CD4-positive, alpha-beta T cell treated with Interleukin-15 for 1 hour (primary cell): ENCODE results near the gene CD48.

Source experiments
- DNase-seq: peaks from one replicate; pipeline ENCODE4 v3.0.0-alpha.2; 2020

Gene CD48, protein sequence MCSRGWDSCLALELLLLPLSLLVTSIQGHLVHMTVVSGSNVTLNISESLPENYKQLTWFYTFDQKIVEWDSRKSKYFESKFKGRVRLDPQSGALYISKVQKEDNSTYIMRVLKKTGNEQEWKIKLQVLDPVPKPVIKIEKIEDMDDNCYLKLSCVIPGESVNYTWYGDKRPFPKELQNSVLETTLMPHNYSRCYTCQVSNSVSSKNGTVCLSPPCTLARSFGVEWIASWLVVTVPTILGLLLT

DNA sequence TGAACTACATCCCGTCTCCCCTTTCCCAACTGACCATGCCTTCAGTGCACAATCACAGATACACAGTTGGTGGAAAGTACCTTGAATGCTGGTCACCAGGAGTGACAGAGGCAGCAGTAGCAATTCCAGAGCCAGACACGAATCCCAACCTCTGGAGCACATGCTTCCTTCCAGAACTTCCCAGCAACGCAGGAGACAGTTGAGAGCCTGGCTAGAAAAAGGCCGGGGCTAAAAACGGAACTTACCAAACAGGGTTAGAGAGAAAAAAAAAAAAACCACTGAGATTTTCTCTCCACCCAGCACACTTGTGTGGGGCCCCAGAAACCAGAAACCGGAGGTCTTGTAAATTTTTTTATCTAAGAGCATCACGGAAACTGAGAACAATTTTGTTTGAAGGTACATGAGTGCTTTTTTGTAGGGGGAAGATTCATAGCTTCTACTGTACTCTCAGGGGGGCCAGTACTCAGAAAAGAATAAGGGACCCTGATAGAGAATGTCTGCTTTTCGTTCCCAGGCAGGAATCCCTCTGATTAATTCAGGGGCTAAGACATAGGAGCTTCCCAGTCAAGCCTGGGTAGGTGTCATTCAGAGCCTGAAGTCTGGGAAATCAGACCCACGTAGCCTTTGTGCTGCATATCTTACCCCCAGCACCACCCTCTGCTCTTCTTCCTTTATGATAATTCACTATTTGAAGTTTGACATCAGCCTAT is at the start of gene CD48:
Gene CD48, minus strand, starts transcription at position 221 of the 710 bp plus-strand sequence. Its CDS starts 59 bp downstream, at position 162.
- DNase-seq = peak; percentile 64

DNA sequence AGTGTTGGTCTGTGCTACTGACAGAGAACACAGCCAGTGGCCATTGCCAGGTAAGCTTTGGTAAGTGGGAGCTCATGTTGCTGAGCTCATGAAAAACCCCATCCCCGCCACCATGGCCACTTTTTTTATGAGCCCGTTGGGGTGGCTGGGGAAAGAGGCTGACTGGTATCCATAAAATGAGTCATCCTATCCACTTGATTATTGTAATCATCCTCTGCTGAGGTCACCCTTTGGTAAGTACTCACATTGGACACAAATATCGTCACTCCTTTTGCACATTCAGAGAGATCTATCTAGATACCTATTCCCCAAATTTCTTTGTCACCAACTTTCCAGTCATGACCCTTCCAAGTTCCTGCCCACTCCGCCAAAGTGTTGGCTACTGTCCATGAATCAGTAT is 49.4 kb upstream of the CD48 start:
- no peak for DNase-seq

DNA sequence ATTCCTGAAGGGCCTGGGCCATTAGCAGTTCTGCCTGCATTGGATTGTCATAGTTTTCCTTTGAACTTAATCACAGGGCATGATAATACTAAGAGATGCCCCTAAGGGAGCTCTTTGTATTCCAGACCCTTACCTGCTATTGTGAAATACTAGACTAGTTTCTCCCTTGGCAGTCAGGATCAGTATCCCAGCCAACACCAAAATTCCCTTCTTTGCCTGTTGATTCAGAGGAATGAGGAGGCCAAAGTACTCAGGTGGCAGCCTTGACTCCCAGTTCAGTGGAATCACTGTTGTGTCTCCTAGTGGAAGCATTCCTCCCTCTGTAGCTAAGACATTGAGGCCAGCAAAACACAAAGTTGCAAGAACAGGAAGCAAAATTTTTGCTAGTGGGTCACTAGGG is 48.1 kb upstream of the CD48 start:
- DNase-seq = no peak

DNA sequence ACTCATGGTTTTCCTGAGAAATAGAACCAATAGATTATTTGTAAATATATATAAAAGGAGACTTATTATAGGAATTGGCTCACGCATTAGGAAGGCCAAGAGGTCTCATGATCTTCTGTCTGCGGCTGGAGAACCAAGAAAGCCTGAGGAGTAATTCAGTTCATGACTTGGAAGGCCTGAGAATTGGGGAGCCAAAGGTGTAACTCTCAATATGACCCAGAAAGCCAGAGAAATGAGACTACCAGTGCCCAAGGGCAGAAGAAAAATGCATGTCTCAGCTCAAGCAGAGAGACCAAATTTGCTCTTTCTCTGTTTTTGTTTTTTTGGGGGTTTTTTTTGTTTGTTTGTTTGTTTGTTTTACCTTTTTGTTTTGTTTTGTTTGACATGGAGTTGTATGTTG is 46.9 kb upstream of the CD48 start:
- no peak for DNase-seq

DNA sequence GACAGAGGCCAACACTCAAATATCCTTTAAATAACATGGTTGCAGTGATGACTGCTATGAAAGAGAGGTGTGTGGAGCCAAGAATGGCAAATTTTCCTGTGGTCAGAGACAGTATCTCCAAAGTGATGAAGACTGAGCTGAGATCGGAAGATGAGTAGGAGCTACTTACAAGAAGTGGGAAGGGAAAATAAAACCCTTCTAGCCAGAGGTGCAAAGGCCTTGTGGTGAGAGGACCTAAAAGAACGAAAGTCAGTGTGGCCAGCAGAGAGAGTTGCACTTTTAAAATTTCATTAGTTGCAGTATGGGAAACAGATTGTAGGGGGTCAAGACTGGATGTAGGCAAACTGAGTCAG is 45.2 kb upstream of the CD48 start:
- DNase-seq = no peak

DNA sequence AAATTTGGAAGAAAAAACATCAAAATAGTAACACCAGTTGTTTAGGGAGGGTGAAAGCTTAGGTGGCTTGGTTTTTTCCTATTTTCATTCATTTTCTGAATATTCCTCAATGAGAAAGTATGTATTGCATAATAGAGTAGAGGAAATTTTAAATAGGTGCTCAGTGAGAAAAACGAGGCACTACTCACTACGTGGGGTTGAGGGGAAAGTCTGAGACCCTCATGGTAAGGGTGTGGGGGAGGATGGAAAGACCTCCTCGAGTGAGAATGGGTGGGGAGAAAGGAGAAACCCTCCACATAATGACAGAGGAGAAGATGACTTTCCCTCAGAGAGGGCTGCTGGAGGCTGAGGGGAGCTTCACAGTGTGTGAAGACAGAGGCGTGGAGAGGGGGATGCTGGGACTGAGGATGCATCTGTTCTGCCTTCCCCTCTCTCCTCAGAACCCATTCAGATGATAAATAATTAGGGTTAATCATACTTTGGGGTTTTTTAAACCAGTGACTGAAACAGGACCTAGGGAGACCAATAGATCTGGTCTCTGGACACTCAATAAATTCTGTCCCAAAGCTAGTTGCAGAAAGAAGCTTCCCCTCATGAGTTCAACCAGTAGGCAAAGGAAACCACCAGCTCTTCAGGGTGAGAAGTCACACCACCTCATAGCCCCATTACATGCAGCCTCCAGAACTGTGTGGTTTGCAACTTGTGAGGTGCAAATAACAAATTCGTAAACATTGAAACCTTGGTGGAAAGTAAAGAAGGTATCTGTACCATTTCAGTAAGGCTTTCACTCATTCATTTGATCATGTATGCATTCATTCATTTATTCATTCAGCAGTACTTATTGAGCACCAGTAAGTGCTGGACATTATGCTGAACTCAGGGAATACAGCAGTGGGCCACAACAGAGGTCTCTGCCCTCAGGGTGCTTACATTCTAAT is 44.6 kb upstream of the CD48 start:
- peak; percentile 40 for DNase-seq

DNA sequence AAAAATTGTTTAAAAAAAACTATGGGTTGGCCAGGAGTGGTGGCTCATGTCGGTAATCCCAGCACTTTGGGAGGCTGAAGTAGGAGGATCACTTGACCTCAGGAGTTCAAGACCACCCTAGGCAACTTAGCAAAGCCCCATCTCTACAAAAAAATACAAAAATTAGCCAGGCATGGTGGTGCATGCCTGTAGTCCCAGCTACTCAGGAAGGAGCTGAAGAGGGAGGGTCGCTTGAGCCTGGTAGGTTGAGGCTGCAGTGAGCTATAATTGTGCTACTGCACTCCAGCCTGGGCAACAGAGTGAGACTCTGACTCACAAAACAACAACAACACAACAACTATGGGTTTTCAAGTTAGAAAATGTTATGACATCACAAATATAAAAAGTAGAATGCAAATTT is 43.8 kb upstream of the CD48 start:
- no peak for DNase-seq

DNA sequence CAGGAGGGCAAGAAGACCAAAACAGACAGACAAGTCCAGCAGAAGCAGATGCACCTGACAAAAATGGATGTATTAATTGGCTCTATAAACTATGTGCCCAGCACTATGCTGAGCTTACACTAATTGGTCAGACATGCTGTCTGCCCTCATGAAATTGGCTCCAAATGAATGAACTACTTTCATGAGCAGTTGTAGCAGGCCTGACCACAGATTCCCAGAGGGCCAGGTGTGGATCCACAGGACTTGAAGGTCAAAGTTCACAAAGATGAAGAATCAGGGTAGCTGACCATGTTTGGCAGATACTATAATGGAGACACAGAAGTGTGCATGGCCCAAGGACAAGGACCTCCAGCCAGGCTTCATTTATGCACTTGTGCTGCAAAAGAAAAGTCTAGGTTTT is 42.0 kb upstream of the CD48 start:
- no peak for DNase-seq

DNA sequence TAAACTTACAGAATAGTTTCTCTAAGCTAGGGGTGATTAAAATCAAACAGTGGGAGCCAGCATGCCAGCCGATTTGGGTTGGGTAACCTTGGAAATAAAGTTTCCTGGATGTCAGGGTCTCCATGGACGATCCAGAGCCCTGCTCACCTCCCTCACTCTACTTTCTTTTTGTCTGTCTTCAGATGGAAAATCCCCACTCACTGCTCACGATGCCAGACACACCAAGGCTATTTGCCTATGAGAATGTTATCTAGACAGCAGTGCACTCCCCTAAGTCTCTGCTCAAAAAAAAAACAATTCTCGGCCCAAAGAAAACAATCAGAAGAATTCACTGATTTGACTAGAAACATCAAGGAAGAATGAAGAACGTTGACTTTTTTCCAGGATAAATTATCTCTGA is 41.3 kb upstream of the CD48 start:
- no peak for DNase-seq

DNA sequence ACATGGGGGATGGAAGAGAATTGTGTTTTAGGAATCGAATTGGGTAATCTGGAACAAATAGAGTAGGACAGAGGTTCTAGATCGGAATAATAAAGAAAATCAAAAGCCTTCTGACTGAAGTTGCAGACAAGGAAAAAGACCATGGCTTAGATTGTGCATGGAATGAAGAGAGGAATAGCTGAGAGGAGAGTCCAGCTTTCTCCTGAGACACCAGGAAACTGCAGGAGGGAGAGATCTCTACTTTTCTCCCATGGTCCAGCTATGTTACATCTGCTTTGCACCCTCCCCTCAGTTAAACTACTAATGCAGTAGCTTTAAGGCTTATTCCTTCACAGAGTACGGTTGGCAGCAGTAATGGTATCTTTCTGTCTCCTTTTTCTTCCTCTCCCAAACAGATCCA is 40.8 kb upstream of the CD48 start:
- DNase-seq = no peak

DNA sequence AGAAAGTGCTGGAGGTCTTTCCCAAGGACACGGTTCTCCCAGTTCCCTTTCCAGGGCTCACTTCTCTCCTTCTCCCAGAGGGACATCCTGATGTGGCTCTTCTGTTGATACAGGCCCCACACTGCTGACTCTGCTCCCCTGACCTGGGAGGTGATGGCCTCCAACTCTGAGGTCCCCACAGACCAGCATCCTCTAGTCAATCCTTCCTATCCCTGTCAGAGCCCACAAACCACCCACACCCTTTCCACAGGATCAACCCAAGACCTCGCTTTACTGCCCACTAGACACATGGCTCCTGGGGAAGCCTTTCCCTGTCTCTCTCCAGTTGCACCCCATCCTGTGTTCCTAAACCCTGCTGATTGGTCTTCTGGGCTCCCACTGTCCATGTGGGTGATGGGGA is 39.0 kb upstream of the CD48 start:
- DNase-seq = no peak

DNA sequence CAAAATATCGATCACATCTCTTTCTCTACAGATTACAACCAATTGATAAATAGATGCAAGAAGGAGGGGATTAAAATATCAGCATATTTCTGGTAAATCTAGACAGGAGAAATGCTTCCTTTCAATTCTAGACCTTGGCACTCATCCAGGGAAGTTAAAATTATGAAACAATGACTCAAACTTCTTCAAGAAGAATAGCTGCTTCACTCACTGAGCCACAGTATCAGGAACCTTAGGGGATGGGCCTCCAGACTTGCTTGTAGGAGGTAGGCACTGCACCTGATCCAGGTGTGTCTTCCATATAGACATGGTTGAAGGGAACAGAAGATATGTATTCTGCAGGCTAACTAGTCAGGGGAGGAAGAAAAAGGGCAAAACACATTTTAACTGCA is 37.3 kb upstream of the CD48 start:
- DNase-seq = no peak

DNA sequence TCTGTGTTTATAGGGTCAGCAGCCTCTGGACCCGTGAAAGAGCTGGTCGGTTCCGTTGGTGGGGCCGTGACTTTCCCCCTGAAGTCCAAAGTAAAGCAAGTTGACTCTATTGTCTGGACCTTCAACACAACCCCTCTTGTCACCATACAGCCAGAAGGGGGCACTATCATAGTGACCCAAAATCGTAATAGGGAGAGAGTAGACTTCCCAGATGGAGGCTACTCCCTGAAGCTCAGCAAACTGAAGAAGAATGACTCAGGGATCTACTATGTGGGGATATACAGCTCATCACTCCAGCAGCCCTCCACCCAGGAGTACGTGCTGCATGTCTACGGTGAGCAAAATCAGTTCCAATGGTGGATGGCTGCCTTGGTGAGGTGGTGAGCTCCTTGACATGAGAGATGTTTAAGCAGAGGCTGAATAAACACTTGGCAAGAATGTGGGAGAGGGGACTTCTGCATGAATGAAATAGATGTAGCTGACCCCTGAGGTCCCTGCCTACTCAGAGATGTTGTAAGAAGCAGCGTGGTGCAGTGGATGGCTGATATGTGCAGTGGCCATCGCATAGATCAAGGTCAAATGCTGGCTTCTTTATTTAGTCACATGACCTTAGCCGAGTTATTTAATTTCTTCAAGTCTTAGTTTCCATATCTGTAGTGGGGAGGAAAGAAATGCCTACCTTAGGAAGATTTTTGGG is 36.7 kb upstream of the CD48 start:
- no peak for DNase-seq

DNA sequence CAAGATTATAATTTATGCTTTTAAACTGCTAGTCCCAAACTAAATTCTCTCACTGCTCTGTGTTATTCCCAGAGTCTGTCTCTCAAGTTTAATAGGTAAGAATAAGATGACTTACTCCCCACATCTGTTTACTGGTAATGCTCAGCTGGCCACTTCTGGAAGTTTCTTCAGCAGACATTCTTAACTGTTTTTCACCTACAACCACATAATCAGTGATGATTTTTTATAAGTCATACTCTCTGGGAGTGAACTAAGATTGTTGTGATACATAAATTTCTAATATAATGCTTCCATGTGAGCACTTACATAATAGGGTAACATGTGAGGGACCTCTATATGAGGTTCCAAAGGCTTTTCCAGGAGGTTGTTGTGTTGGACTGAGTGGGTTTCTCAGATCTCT is 36.1 kb upstream of the CD48 start:
- no peak for DNase-seq

DNA sequence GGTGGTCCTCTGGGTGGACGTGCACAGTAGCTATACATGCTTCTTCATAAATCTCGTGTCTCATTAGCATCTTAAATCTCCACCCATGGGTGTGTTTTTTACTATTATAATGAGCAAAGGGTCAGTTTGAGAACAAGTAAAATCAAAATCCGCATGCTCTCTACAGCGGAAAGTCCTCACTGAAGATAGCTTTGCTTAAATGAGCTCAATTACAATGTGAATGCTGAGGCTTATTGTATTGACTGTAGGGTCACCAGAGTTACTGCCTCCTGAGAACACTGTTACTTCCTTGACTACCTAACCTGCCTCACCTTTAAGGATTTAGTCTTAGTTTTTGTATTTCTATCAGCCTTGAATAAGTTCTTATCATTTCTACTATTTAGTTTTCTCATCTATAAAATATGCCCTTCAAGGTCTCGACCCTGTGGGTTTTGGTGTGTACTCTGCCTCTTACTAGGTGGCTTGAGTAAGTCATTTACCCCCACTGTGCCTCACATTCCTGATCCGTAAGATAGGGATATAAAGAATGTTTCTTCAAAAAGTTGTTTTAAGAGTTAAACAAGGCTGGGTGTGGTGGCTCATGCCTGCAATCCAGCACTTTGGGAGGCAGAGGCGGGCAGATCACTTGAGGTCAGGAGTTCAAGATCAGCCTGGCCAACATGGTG is 35.3 kb upstream of the CD48 start:
- no peak for DNase-seq

DNA sequence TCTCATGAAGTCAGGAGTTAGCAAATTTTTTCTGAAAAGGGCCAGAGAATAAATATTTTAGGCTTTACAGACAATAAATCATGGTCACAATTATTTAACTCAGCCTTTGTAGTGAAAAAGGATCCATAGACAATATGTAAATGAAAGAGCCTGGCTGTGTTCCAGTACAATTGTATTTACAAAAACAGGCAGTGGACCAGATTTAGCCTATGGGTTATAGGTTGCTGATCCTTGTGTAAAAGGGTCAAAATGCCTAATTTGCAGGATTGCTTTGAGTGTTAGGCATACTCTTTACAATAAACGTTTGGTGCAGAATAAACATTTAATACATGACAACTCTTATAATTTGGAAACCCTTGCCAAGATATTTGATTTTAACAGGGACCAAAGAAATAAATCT is 33.9 kb upstream of the CD48 start:
- DNase-seq = no peak

DNA sequence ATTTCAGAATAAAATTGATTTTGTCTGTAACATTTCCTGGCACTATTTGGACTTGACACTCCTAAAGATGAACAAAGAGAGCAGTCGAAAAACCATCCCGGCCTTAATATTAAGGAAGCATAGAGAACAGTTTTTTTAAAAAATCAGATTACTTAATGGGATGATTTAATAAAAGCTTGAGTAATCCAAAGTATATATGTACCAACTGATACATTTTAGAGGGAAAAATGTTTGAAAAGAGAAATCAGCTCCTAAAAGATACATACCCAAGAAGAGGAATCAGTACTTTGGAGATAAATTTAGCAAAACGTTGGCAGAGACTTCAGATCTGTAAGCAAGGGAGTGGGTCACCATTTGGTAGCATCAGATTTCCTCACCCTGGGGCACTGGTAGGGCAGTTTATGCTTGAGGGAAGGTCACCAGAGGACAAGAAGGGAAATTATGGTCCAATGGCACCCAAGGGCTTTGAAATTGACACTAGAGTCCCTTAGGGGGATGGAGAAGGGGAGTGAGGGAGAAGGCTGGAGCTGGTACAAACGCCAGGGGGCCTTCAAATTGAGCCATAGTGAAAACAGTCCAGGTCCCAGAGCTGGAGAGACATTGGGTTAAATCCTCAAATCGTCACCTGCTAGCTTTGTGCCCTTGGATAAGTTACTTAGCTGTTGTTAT is 33.4 kb upstream of the CD48 start:
- no peak for DNase-seq

DNA sequence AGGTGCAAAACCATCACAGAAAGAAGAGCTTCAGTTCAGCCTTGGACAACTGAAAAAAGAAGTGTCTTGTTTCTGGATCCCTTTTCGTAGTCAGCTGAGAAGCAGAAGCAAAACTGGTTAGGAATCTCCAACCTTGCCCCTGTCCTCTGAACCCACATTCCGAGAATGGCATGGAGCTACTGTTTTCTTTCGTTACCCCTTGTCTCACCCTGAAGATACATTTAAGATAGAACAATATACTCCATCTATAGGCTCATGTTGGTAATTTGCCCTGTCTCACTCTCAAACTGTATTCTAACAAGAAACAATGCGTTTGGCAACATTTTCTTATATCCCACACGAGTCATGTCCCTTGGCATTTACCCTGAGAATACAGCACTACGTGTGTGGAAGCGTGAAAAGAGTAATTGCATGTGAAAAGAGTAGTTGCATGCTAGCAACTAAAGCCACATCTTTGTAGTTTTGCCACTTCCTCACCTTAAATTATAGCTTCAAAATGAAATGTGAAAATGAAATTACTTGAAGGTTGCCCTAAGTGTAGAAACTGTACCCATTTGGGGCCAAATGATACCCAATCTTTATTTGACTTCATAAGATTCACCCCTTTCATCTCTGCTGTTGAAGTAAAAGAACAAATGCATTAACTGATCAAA is 32.7 kb upstream of the CD48 start:
- DNase-seq = no peak

DNA sequence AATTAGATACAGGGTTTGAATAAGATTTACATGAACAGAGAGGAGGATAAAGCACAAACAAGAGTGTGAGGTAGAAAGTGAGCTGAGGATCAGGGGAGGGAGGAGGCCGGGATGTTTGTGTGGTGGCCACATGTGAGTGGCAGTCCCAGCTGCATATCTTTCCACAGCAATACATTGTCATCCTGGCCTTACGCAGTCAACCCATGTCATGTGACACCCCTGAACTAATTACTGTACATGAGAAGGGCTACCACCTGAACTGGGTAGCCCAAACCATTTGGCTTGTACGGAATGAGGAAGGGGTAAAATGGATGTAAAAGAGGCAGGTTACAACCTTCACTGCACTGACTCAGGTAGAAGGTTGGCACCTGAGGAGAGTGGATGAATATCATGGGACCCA is 31.6 kb upstream of the CD48 start:
- no peak for DNase-seq

DNA sequence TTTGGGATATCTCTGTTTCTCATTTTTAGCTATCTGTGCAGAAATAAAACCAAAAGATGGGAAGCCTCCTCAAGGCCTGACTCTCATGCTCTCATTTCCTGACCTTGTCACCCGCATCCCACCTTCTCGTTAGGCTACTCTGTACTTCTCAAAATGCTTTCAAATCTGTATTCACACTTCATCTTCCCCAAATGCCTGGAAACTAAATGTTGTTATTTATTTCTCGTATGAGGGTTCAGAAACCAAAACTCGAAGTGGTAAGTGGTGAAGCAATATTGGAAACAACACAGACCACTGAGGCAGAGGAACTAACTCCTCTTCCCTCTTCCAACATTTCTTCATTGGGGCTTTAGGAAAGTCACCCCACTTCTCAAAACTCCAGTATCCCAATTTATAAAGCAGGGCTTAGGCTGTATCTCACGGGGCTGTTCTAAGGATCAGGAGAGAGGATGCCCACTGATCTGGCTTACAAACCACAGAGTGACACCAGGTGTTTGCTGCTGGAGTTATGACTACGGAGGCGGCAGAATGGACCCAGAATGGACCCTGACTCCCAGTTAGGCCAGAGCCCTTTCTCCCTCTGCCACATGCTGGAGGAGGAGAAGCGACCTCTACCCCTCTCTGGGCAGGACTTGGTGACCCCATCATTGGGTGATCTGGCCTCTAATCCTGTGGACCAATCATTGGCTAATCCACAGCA is 31.0 kb upstream of the CD48 start:
- DNase-seq = no peak
